HFFc6 (cell line): Measurements from ENCODE around the gene DMXL1. TPM values are rescaled to one million over a fixed set of nuclear protein-coding genes. Genes with fewer than 3 reads are reported as not detected.

Source experiments
- DNase-seq: peaks from one replicate; pipeline ENCODE4 v3.0.0-alpha.2; 2018
- H3K27ac Mint-ChIP-seq: 2 replicates; pipeline ENCODE4 v1.8.0; 2020; ENCODE audit warnings: mild to moderate bottlenecking, mixed read lengths
- H3K27me3 Mint-ChIP-seq: 2 replicates; pipeline ENCODE4 v1.8.0; 2021; ENCODE audit warnings: mild to moderate bottlenecking, moderate library complexity, mixed read lengths; ENCODE audit not compliant: insufficient read depth
- H3K36me3 Mint-ChIP-seq: 2 replicates; pipeline ENCODE4 v1.8.0; 2021; ENCODE audit warnings: low read depth, mixed read lengths
- H3K4me1 Mint-ChIP-seq: 2 replicates; pipeline ENCODE4 v1.8.0; 2020; ENCODE audit warnings: low read depth, mixed read lengths
- H3K4me3 Mint-ChIP-seq: 2 replicates; pipeline ENCODE4 v1.8.0; 2020; ENCODE audit warnings: mild to moderate bottlenecking, moderate library complexity, mixed read lengths
- H3K9me3 Mint-ChIP-seq: 2 replicates; pipeline ENCODE4 v1.8.0; 2020; ENCODE audit warnings: mild to moderate bottlenecking, mixed read lengths
- total RNA-seq, 6 experiments: library from RNA; stranded (reverse); fragmentation: NEBNext Ultra II Directional; extraction: Animal tissue kit (Norgen Biotek cat#: 25700); gene quantifications; 2 replicates in 1 of 6; 3 replicates in 5 of 6; pipeline ENCODE4 v1.2.3, GENCODE V29; 2021
- TF ChIP-seq, protein P1 (sequence below): fragments of 200-600 bp; sonication (generic); IDR thresholded peaks from 2 replicates; pipeline ENCODE4 v1.5.0; 2021; ENCODE audit warnings: antibody characterized with exemption, mild to moderate bottlenecking

DMXL1 gene
- total RNA-seq, 6 experiments from 2014 or later: 19.8 to 23.1 (median 21.5) TPM

GRCh38 chr5:119028575-119028974, 42.3 kb upstream of the DMXL1 start:
- Mint-ChIP-seq H3K27me3 (peaks cover 1% of the 10 kb centered on the region; the same call in 1 of the 2 replicates), H3K27ac (no peak overlapping the region), H3K4me1 (peaks cover 7% of the 10 kb centered on the region), H3K9me3 (no peaks in the 10 kb centered on the region), H3K36me3 (no peaks in the 10 kb centered on the region; the same call in 1 of the 2 replicates), H3K4me3 (no peak overlapping the region)
- no peak for DNase-seq
- TF ChIP-seq, protein P1, sequence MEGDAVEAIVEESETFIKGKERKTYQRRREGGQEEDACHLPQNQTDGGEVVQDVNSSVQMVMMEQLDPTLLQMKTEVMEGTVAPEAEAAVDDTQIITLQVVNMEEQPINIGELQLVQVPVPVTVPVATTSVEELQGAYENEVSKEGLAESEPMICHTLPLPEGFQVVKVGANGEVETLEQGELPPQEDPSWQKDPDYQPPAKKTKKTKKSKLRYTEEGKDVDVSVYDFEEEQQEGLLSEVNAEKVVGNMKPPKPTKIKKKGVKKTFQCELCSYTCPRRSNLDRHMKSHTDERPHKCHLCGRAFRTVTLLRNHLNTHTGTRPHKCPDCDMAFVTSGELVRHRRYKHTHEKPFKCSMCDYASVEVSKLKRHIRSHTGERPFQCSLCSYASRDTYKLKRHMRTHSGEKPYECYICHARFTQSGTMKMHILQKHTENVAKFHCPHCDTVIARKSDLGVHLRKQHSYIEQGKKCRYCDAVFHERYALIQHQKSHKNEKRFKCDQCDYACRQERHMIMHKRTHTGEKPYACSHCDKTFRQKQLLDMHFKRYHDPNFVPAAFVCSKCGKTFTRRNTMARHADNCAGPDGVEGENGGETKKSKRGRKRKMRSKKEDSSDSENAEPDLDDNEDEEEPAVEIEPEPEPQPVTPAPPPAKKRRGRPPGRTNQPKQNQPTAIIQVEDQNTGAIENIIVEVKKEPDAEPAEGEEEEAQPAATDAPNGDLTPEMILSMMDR: no peak

- no peak overlapping the region for H3K4me3 Mint-ChIP-seq
- H3K4me1 Mint-ChIP-seq: peaks cover 13% of the 10 kb centered on the region
- TF ChIP-seq, protein P1: no peak
- no peaks in the 10 kb centered on the region for H3K9me3 Mint-ChIP-seq
- H3K27ac Mint-ChIP-seq: no peak overlapping the region
- H3K27me3 Mint-ChIP-seq: no peaks in the 10 kb centered on the region; the same call in 1 of the 2 replicates
- no peaks in the 10 kb centered on the region for H3K36me3 Mint-ChIP-seq
- DNase-seq: no peak
Measured at GRCh38 chr5:119031011-119031886, 39.6 kb upstream of the DMXL1 start.

- Mint-ChIP-seq H3K4me1 (peaks cover 16% of the 10 kb centered on the region), H3K27me3 (no peaks in the 10 kb centered on the region; the same call in 1 of the 2 replicates), H3K4me3 (no peak overlapping the region), H3K36me3 (no peaks in the 10 kb centered on the region), H3K27ac (no peak overlapping the region), H3K9me3 (no peaks in the 10 kb centered on the region)
- DNase-seq: no peak
- TF ChIP-seq, protein P1: no peak
Measured at GRCh38 chr5:119031905-119032304, 39.0 kb upstream of the DMXL1 start.

DNA sequence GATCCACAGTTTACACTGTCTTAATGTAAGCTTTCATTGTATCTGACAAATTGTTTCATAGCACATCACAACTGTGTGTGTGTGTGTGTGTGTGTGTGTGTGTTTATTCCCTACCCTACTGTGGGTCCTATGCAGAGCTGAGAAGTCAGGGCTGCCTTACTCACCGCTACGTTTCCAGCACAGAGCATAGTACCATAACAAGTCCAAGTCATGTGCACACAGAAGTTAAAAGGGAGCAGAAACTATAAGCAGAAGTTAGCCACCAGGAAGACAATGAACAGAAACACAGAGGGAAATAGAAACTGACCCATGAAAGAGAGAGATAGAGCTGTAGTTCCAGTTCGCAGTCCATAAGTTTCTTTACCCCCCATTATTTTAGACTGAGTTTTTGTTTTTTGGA, 38.2 kb upstream of the DMXL1 start:
- no peak overlapping the region for H3K4me3 Mint-ChIP-seq
- TF ChIP-seq, protein P1: no peak
- H3K27ac Mint-ChIP-seq: no peak overlapping the region
- H3K9me3 Mint-ChIP-seq: no peaks in the 10 kb centered on the region
- H3K36me3 Mint-ChIP-seq: no peaks in the 10 kb centered on the region
- H3K4me1 Mint-ChIP-seq: peaks cover 16% of the 10 kb centered on the region
- no peak for DNase-seq
- no peaks in the 10 kb centered on the region; the same call in 1 of the 2 replicates for H3K27me3 Mint-ChIP-seq

DNA sequence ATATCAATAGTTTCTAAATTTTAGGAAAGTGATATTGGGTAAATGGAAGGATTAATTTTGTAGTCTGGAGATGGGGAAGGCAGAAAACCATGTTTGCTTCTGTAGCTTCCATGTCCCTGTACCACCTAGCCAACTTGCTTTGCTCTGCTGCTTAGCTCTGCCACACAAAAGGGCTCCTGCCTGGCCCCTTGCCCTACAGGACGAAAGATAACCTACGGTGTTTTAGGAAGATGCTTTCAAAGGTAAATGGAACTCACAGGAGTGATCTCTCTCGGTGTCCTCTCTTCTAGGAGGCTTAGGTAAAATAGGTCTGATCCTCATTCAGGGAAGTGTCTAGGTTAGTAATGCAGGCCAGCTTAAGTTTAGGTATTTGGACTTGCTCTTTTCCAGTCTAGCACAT, 37.8 kb upstream of the DMXL1 start:
- H3K36me3 Mint-ChIP-seq: no peaks in the 10 kb centered on the region
- no peaks in the 10 kb centered on the region for H3K9me3 Mint-ChIP-seq
- H3K4me3 Mint-ChIP-seq: no peak overlapping the region
- no peak overlapping the region for H3K27ac Mint-ChIP-seq
- TF ChIP-seq, protein P1: no peak
- peaks cover 15% of the 10 kb centered on the region for H3K4me1 Mint-ChIP-seq
- DNase-seq: no peak
- H3K27me3 Mint-ChIP-seq: no peaks in the 10 kb centered on the region; the same call in 1 of the 2 replicates
